Neuronal stem cell (in vitro differentiated cells): ENCODE results near the gene SPRED1.

Source experiments
- DNase-seq: peaks from one replicate; pipeline ENCODE4 v3.0.0-alpha.2; 2013; ENCODE audit warnings: low spot score
- H2AFZ ChIP-seq: one replicate; pipeline ENCODE4 v1.6.1; 2013; ENCODE audit warnings: mild to moderate bottlenecking, low read length, inconsistent platforms
- H2AK5ac ChIP-seq: 2 replicates; pipeline ENCODE4 v1.6.1; 2013; ENCODE audit warnings: low read depth, mild to moderate bottlenecking, inconsistent platforms, low read length, moderate library complexity, mixed read lengths
- H2BK120ac ChIP-seq: 2 replicates; pipeline ENCODE4 v1.6.1; 2013; ENCODE audit warnings: low read depth, mild to moderate bottlenecking, inconsistent platforms, low read length, moderate library complexity, mixed read lengths
- H2BK12ac ChIP-seq: one replicate; pipeline ENCODE4 v1.6.1; 2013; ENCODE audit warnings: low read length, inconsistent platforms
- H2BK15ac ChIP-seq: 2 replicates; pipeline ENCODE4 v1.6.1; 2013; ENCODE audit warnings: mild to moderate bottlenecking, low read length, inconsistent platforms, mixed read lengths
- H2BK5ac ChIP-seq: one replicate; pipeline ENCODE4 v1.6.1; 2013; ENCODE audit warnings: inconsistent platforms, mild to moderate bottlenecking, low read length, moderate library complexity
- H3K14ac ChIP-seq: one replicate; pipeline ENCODE4 v1.6.1; 2013; ENCODE audit warnings: low read length, inconsistent platforms
- H3K18ac ChIP-seq: 2 replicates; pipeline ENCODE4 v1.6.1; 2013; ENCODE audit warnings: low read length, inconsistent platforms
- H3K23ac ChIP-seq: 2 replicates; pipeline ENCODE4 v1.6.1; 2013; ENCODE audit warnings: low read depth, mild to moderate bottlenecking, mixed read lengths, low read length, inconsistent platforms; ENCODE audit not compliant: poor library complexity
- H3K27ac ChIP-seq: replicated peaks from 3 replicates; pipeline ENCODE4 v1.5.1; 2013; ENCODE audit warnings: low read length, inconsistent platforms
- H3K27me3 ChIP-seq, 3 experiments: 2 replicates each; pipeline ENCODE4 v1.6.1; 2013; ENCODE audit warnings: low read length in 3 of 3, mild to moderate bottlenecking in 2 of 3, inconsistent platforms in 1 of 3, low read depth in 1 of 3, mixed read lengths in 1 of 3, moderate library complexity in 1 of 3; ENCODE audit not compliant: control insufficient read depth in 3 of 3, insufficient read depth in 3 of 3
- H3K36me3 ChIP-seq, 2 donors: replicated peaks in 1 of 2; 2 replicates each; pipeline ENCODE4 v1.6.1; 2013; ENCODE audit warnings: low read length in 2 of 2; ENCODE audit not compliant: control insufficient read depth in 2 of 2, insufficient read depth in 2 of 2
- H3K4ac ChIP-seq: 2 replicates; pipeline ENCODE4 v1.6.1; 2013; ENCODE audit warnings: inconsistent platforms, mild to moderate bottlenecking, low read length, moderate library complexity
- H3K4me1 ChIP-seq, 2 donors: 1 replicate in 1 of 2; 2 replicates in 1 of 2; pipeline ENCODE4 v1.6.1; 2013; ENCODE audit warnings: low read length in 2 of 2, low read depth in 1 of 2; ENCODE audit not compliant: control insufficient read depth in 2 of 2, insufficient read depth in 1 of 2
- H3K4me2 ChIP-seq: one replicate; pipeline ENCODE4 v1.6.1; 2013; ENCODE audit warnings: mild to moderate bottlenecking, low read length, inconsistent platforms; ENCODE audit not compliant: insufficient read depth, poor library complexity, severe bottlenecking
- H3K4me3 ChIP-seq, 2 donors: 2 replicates each; pipeline ENCODE4 v1.5.1; 2013; ENCODE audit warnings: low read length in 2 of 2, mild to moderate bottlenecking in 2 of 2, inconsistent platforms in 1 of 2, moderate library complexity in 1 of 2
- H3K79me1 ChIP-seq: one replicate; pipeline ENCODE4 v1.6.1; 2013; ENCODE audit warnings: low read depth, mild to moderate bottlenecking, inconsistent platforms, low read length, moderate library complexity
- H3K9ac ChIP-seq: one replicate; pipeline ENCODE4 v1.6.1; 2013; ENCODE audit warnings: mild to moderate bottlenecking, low read depth, low read length, inconsistent platforms; ENCODE audit not compliant: poor library complexity
- H3K9me3 ChIP-seq, 2 donors: replicated peaks in 1 of 2; 2 replicates each; pipeline versions ENCODE3 to v1.6.1; 2013; ENCODE audit warnings: low read length in 2 of 2, mild to moderate bottlenecking in 2 of 2, inconsistent platforms in 1 of 2, low read depth in 1 of 2, mixed read lengths in 1 of 2, moderate library complexity in 1 of 2; ENCODE audit not compliant: control insufficient read depth in 2 of 2, insufficient read depth in 1 of 2
- H4K8ac ChIP-seq: one replicate; pipeline ENCODE4 v1.6.1; 2013; ENCODE audit warnings: low read depth, mild to moderate bottlenecking, inconsistent platforms, low read length, moderate library complexity
- H4K91ac ChIP-seq: one replicate; pipeline ENCODE4 v1.6.1; 2013; ENCODE audit warnings: low read length, low read depth, mild to moderate bottlenecking, inconsistent platforms; ENCODE audit not compliant: poor library complexity
- WGBS, 2 donors: extraction: QIAGEN DNeasy Blood & Tissue Kit; methylation state at CpG; one replicate each; pipeline ENCODE4 v1.1.7; 2013; ENCODE audit warnings: missing lambda C conversion rate in 2 of 2, mixed read lengths in 1 of 2; ENCODE audit not compliant: insufficient read length in 2 of 2, insufficient replicate concordance in 1 of 2; ENCODE audit errors: extremely low coverage in 2 of 2; 5-methylcytosine and 5-hydroxymethylcytosine counted together

The SPRED1 gene

GRCh38 chr15:38376081-38376480, 123.4 kb downstream of the SPRED1 start:
- H3K4me1 ChIP-seq: peaks cover 0 to 9% of the 10 kb centered on the region in 2 donors
- DNase-seq: no peak
- no peak overlapping the region for H3K18ac ChIP-seq
- no peaks in the 10 kb centered on the region for H3K27me3 ChIP-seq
- WGBS, 2 donors: no CpG with 5 or more reads among the region's 2 CpGs
- peaks cover 0 to 1% of the 10 kb centered on the region in 2 donors for H3K9me3 ChIP-seq
- no peak overlapping the region for H3K27ac ChIP-seq
- H4K8ac ChIP-seq: no peak overlapping the region
- no peak overlapping the region for H2AFZ ChIP-seq
- no peak overlapping the region for H2BK5ac ChIP-seq
- no peak overlapping the region for H3K9ac ChIP-seq
- no peaks in the 10 kb centered on the region for H3K36me3 ChIP-seq
- H3K79me1 ChIP-seq: no peaks in the 10 kb centered on the region
- H2BK120ac ChIP-seq: no peak overlapping the region
- H2AK5ac ChIP-seq: no peak overlapping the region
- no peak overlapping the region for H3K23ac ChIP-seq
- no peak overlapping the region for H3K4me2 ChIP-seq
- H3K14ac ChIP-seq: no peak overlapping the region
- no peak overlapping the region for H3K4ac ChIP-seq
- no peak overlapping the region for H2BK15ac ChIP-seq
- H4K91ac ChIP-seq: no peak overlapping the region
- no peak overlapping the region for H3K4me3 ChIP-seq
- no peak overlapping the region for H2BK12ac ChIP-seq

GRCh38 chr15:38377636-38378035, 125.0 kb downstream of the SPRED1 start:
- no peak overlapping the region for H3K4me3 ChIP-seq
- no peaks in the 10 kb centered on the region for H3K79me1 ChIP-seq
- H3K4me1 ChIP-seq: peaks cover 0 to 9% of the 10 kb centered on the region in 2 donors
- H2BK12ac ChIP-seq: no peak overlapping the region
- peak overlapping the region; percentile 60 for H2AFZ ChIP-seq
- H3K9ac ChIP-seq: no peak overlapping the region
- H3K18ac ChIP-seq: no peak overlapping the region
- DNase-seq: no peak
- H4K8ac ChIP-seq: no peak overlapping the region
- no peak overlapping the region for H2BK5ac ChIP-seq
- H3K14ac ChIP-seq: no peak overlapping the region
- no peak overlapping the region for H3K4me2 ChIP-seq
- no peak overlapping the region for H2AK5ac ChIP-seq
- no peak overlapping the region for H3K23ac ChIP-seq
- no peaks in the 10 kb centered on the region for H3K27me3 ChIP-seq
- H3K36me3 ChIP-seq: no peaks in the 10 kb centered on the region
- no peak overlapping the region for H3K4ac ChIP-seq
- H3K9me3 ChIP-seq: peaks cover 0 to 1% of the 10 kb centered on the region in 2 donors
- no CpG with 5 or more reads among the region's 1 CpG for WGBS, 2 donors
- no peak overlapping the region for H3K27ac ChIP-seq
- no peak overlapping the region for H2BK120ac ChIP-seq
- H4K91ac ChIP-seq: no peak overlapping the region
- H2BK15ac ChIP-seq: no peak overlapping the region

GRCh38 chr15:38378161-38378560, 125.5 kb downstream of the SPRED1 start:
- WGBS, 2 donors: no CpG with 5 or more reads among the region's 10 CpGs
- no peaks in the 10 kb centered on the region for H3K79me1 ChIP-seq
- no peak overlapping the region for H4K91ac ChIP-seq
- peaks cover 0 to 1% of the 10 kb centered on the region in 2 donors for H3K9me3 ChIP-seq
- no peak for DNase-seq
- H3K4me2 ChIP-seq: no peak overlapping the region
- no peak overlapping the region for H3K9ac ChIP-seq
- no peaks in the 10 kb centered on the region for H3K36me3 ChIP-seq
- no peak overlapping the region for H4K8ac ChIP-seq
- no peak overlapping the region for H3K23ac ChIP-seq
- H3K4me3 ChIP-seq: no peak overlapping the region
- H3K18ac ChIP-seq: no peak overlapping the region
- no peak overlapping the region for H3K27ac ChIP-seq
- no peak overlapping the region for H2BK5ac ChIP-seq
- no peak overlapping the region for H2BK120ac ChIP-seq
- H2AK5ac ChIP-seq: no peak overlapping the region
- H2BK12ac ChIP-seq: no peak overlapping the region
- peak overlapping the region; percentile 60 for H2AFZ ChIP-seq
- no peak overlapping the region for H3K14ac ChIP-seq
- H2BK15ac ChIP-seq: no peak overlapping the region
- no peak overlapping the region for H3K4ac ChIP-seq
- peaks cover 0 to 9% of the 10 kb centered on the region in 2 donors for H3K4me1 ChIP-seq
- no peaks in the 10 kb centered on the region for H3K27me3 ChIP-seq

- WGBS, 2 donors: no CpG with 5 or more reads among the region's 3 CpGs
- Histone ChIP-seq H3K4ac (no peak overlapping the region), H3K4me1 (no peaks in the 10 kb centered on the region)
Measured at GRCh38 chr15:38389924-38390542, 137.4 kb downstream of the SPRED1 start.

More at GRCh38 chr15:38389924-38390542, 137.4 kb downstream of the SPRED1 start:
- H3K9ac ChIP-seq: no peak overlapping the region
- no peak overlapping the region for H3K4me2 ChIP-seq
- H2BK15ac ChIP-seq: no peak overlapping the region
- no peak overlapping the region for H2BK5ac ChIP-seq
- H4K91ac ChIP-seq: no peak overlapping the region
- H3K18ac ChIP-seq: no peak overlapping the region
- H2AFZ ChIP-seq: no peak overlapping the region
- peak; percentile 44 for DNase-seq
- no peak overlapping the region for H2AK5ac ChIP-seq
- no peaks in the 10 kb centered on the region for H3K36me3 ChIP-seq
- no peak overlapping the region for H3K14ac ChIP-seq
- peaks cover 0 to 2% of the 10 kb centered on the region in 2 donors for H3K9me3 ChIP-seq
- H3K4me3 ChIP-seq: no peak overlapping the region
- no peak overlapping the region for H3K27ac ChIP-seq
- no peaks in the 10 kb centered on the region for H3K79me1 ChIP-seq
- no peak overlapping the region for H4K8ac ChIP-seq
- H3K27me3 ChIP-seq: no peaks in the 10 kb centered on the region
- no peak overlapping the region for H2BK120ac ChIP-seq
- H2BK12ac ChIP-seq: no peak overlapping the region
- H3K23ac ChIP-seq: no peak overlapping the region
